ENCODE results near the gene GKN2. TPM values are rescaled to one million over a fixed set of nuclear protein-coding genes. Genes with fewer than 3 reads are reported as not detected.

Gene GKN2
- total RNA-seq, 1 donor from 2014 or later, result not detected

- Mint-ChIP-seq H3K27ac (ENCODE audit: unreplicated experiment) (no peak within 1 kb of the TSS), H3K9me3 (ENCODE audit: unreplicated experiment) (no peaks in the 10 kb centered on the region), H3K4me1 (ENCODE audit: low read depth, unreplicated experiment) (no peaks in the 10 kb centered on the region), H3K36me3 (ENCODE audit: unreplicated experiment) (no peaks in the 10 kb centered on the region), H3K27me3 (ENCODE audit: unreplicated experiment) (peaks cover 2% of the 10 kb centered on the region), H3K4me3 (ENCODE audit: unreplicated experiment) (no peak within 1 kb of the TSS)
- no peak for DNase-seq
- no peak for TF ChIP-seq CTCF (IDR thresholded peaks at IDR 0.05; ENCODE audit: partially characterized antibody, unreplicated experiment)
Measured at GRCh38 chr2:68974251-68974650, 21.6 kb upstream of the GKN2 start, which contains the start of gene GKN1. Gene GKN1 (plus strand): TSS chr2:68974636. CDS start chr2:68974678, 42 bp downstream.

- H3K4me3 Mint-ChIP-seq (ENCODE audit: unreplicated experiment), result no peak overlapping the region
- DNase-seq, result no peak
- H3K27ac Mint-ChIP-seq (ENCODE audit: unreplicated experiment), result no peak overlapping the region
- no peak for TF ChIP-seq CTCF (IDR thresholded peaks at IDR 0.05; ENCODE audit: partially characterized antibody, unreplicated experiment)
- H3K4me1 Mint-ChIP-seq (ENCODE audit: low read depth, unreplicated experiment), result peaks cover 9% of the 10 kb centered on the region
- no peaks in the 10 kb centered on the region for H3K9me3 Mint-ChIP-seq (ENCODE audit: unreplicated experiment)
- no peaks in the 10 kb centered on the region for H3K36me3 Mint-ChIP-seq (ENCODE audit: unreplicated experiment)
- no peaks in the 10 kb centered on the region for H3K27me3 Mint-ChIP-seq (ENCODE audit: unreplicated experiment)
Measured at GRCh38 chr2:68971591-68972231, 19.0 kb upstream of the GKN2 start.

GRCh38 chr2:68970566-68971265 lies 18.0 kb upstream of the GKN2 start:
- H3K36me3 Mint-ChIP-seq (ENCODE audit: unreplicated experiment), result no peaks in the 10 kb centered on the region
- H3K27me3 Mint-ChIP-seq (ENCODE audit: unreplicated experiment), result no peaks in the 10 kb centered on the region
- TF ChIP-seq CTCF (IDR thresholded peaks at IDR 0.05; ENCODE audit: partially characterized antibody, unreplicated experiment), result no peak
- no peaks in the 10 kb centered on the region for H3K9me3 Mint-ChIP-seq (ENCODE audit: unreplicated experiment)
- no peak for DNase-seq
- peaks cover 9% of the 10 kb centered on the region for H3K4me1 Mint-ChIP-seq (ENCODE audit: low read depth, unreplicated experiment)
- H3K27ac Mint-ChIP-seq (ENCODE audit: unreplicated experiment), result no peak overlapping the region
- H3K4me3 Mint-ChIP-seq (ENCODE audit: unreplicated experiment), result no peak overlapping the region

GRCh38 chr2:68969736-68970490 lies 17.2 kb upstream of the GKN2 start:
- H3K27me3 Mint-ChIP-seq (ENCODE audit: unreplicated experiment), result no peaks in the 10 kb centered on the region
- no peak overlapping the region for H3K27ac Mint-ChIP-seq (ENCODE audit: unreplicated experiment)
- TF ChIP-seq CTCF (IDR thresholded peaks at IDR 0.05; ENCODE audit: partially characterized antibody, unreplicated experiment), result no peak
- no peaks in the 10 kb centered on the region for H3K36me3 Mint-ChIP-seq (ENCODE audit: unreplicated experiment)
- H3K9me3 Mint-ChIP-seq (ENCODE audit: unreplicated experiment), result no peaks in the 10 kb centered on the region
- no peak for DNase-seq
- H3K4me3 Mint-ChIP-seq (ENCODE audit: unreplicated experiment), result no peak overlapping the region
- H3K4me1 Mint-ChIP-seq (ENCODE audit: low read depth, unreplicated experiment), result peaks cover 9% of the 10 kb centered on the region
